SW 1271 (cell line): ENCODE measurements around the gene CAPN10.

Source experiments
- DNase-seq, 2 experiments: peaks; one replicate each; lab custom pipeline; 2025; lab: John Stamatoyannopoulos, UW

The CAPN10 gene

GRCh38 chr2:240623531-240624010, 37.0 kb downstream of the CAPN10 start:
- DNase-seq, result no peak

- no peak for DNase-seq
These were observed 37.7 kb downstream of the CAPN10 start for GRCh38 chr2:240624011-240624949.

GRCh38 chr2:240624950-240625621, 38.6 kb downstream of the CAPN10 start, which contains the start of gene GPR35:
Gene GPR35 (plus strand): TSS chr2:240625480. CDS start chr2:240629953, 4,473 bp downstream.
- DNase-seq, result no peak

GRCh38 chr2:240626531-240627300, 40.2 kb downstream of the CAPN10 start:
- DNase-seq, result no peak

- no peak for DNase-seq
These were observed 41.4 kb downstream of the CAPN10 start for GRCh38 chr2:240627736-240628506.

GRCh38 chr2:240628507-240628807, 41.9 kb downstream of the CAPN10 start:
- DNase-seq, result no peak

GRCh38 chr2:240628808-240629618, 42.5 kb downstream of the CAPN10 start:
- no peak for DNase-seq

GRCh38 chr2:240629619-240629967, 43.1 kb downstream of the CAPN10 start:
- DNase-seq, result no peak

- no peak for DNase-seq
These were observed 43.6 kb downstream of the CAPN10 start for GRCh38 chr2:240629968-240630770.

- DNase-seq, result no peak
These were observed 44.4 kb downstream of the CAPN10 start for GRCh38 chr2:240630771-240631547.

- no peak for DNase-seq
These were observed 45.2 kb downstream of the CAPN10 start for GRCh38 chr2:240631548-240632305.

GRCh38 chr2:240632306-240632721, 45.8 kb downstream of the CAPN10 start:
- DNase-seq, result no peak

- no peak for DNase-seq
These were observed 48.8 kb downstream of the CAPN10 start for GRCh38 chr2:240635121-240635997.

GRCh38 chr2:240635998-240636547, 49.5 kb downstream of the CAPN10 start:
- no peak for DNase-seq

GRCh38 chr2:240636563-240637115, 50.1 kb downstream of the CAPN10 start:
- DNase-seq, result no peak

GRCh38 chr2:240637116-240637900, 50.8 kb downstream of the CAPN10 start:
- DNase-seq, result no peak
